HepG2 (cell line): ENCODE results near the gene DUSP21. TPM values are rescaled to one million over a fixed set of nuclear protein-coding genes. Genes with fewer than 3 reads are reported as not detected.

Experiments
- AGO2 ChIP-seq: fragments of 200-400 bp; formaldehyde crosslinking; optimal IDR thresholded peaks from 2 replicates; pipeline ENCODE3; 2017; ENCODE audit warnings: mild to moderate bottlenecking, low read depth, low read length, moderate library complexity
- BHLHE40 ChIP-seq: IDR thresholded peaks from 2 replicates; pipeline ENCODE4 v1.6.1; 2011; ENCODE audit warnings: low read length, improper control_type of control experiment
- CAMTA2 ChIP-seq: sonication (generic); formaldehyde crosslinking; IDR thresholded peaks from 2 replicates; pipeline ENCODE4 v1.4.0; 2020; ENCODE audit warnings: mild to moderate bottlenecking, missing genetic modification reagents, borderline replicate concordance
- FOXK1 ChIP-seq: sonication (generic); formaldehyde crosslinking; IDR thresholded peaks from 2 replicates; pipeline ENCODE4 v1.4.0; 2020; ENCODE audit warnings: low read depth, missing genetic modification reagents, borderline replicate concordance
- FOXK2 ChIP-seq: fragments of 450-650 bp; IDR thresholded peaks from 2 replicates; pipeline ENCODE4 v1.6.1; 2016
- HNRNPLL ChIP-seq: fragments of 200-400 bp; formaldehyde crosslinking; IDR thresholded peaks from 2 replicates; pipeline ENCODE4 v1.6.1; 2017; ENCODE audit warnings: mild to moderate bottlenecking, low read depth, low read length; ENCODE audit not compliant: poor library complexity, severe bottlenecking
- KDM4B ChIP-seq: sonication (generic); formaldehyde crosslinking; IDR thresholded peaks from 2 replicates; pipeline ENCODE4 v1.4.0; 2020; ENCODE audit warnings: missing genetic modification reagents
- LCORL ChIP-seq, 2 experiments: fragments of 450-650 bp in 1 of 2; sonication (generic) in 1 of 2; formaldehyde crosslinking in 1 of 2; IDR thresholded peaks; 2 replicates each; pipeline versions ENCODE4 v1.5.0 to v1.6.1; 2017 to 2020; ENCODE audit warnings: antibody characterized with exemption in 1 of 2, missing genetic modification reagents in 1 of 2
- RBFOX2 ChIP-seq: fragments of 200-400 bp; formaldehyde crosslinking; IDR thresholded peaks from 2 replicates; pipeline ENCODE4 v1.6.1; 2017; ENCODE audit warnings: low read depth, mild to moderate bottlenecking, low read length
- RBM22 ChIP-seq: fragments of 200-400 bp; formaldehyde crosslinking; optimal IDR thresholded peaks from 2 replicates; pipeline ENCODE3; 2017; ENCODE audit warnings: mild to moderate bottlenecking, low read length, moderate library complexity
- RCOR2 ChIP-seq: IDR thresholded peaks from 2 replicates; pipeline ENCODE4 v1.6.1; 2016; ENCODE audit warnings: missing biosample characterization, missing genetic modification reagents
- ZBTB7B ChIP-seq: sonication (generic); formaldehyde crosslinking; IDR thresholded peaks from 2 replicates; pipeline ENCODE4 v1.4.0; 2020; ENCODE audit warnings: missing genetic modification reagents
- ZFX ChIP-seq: sonication (generic); formaldehyde crosslinking; IDR thresholded peaks from 2 replicates; pipeline ENCODE4 v1.4.0; 2020; ENCODE audit warnings: mild to moderate bottlenecking, low read depth, missing genetic modification reagents, moderate library complexity
- ZNF446 ChIP-seq: sonication (generic); formaldehyde crosslinking; IDR thresholded peaks from 2 replicates; pipeline ENCODE4 v1.5.0; 2020; ENCODE audit warnings: mild to moderate bottlenecking, missing genetic modification reagents
- polyA plus RNA-seq, 8 experiments: library from polyadenylated mRNA; depleted of rRNA in 3 of 8; stranded (reverse) in 7 of 8; unstranded in 1 of 8; fragments of >200 nt; fragmentation: Illumina TruSeq in 4 of 8; extraction: Trizol in 4 of 8; gene quantifications; 2 replicates each; pipeline versions ENCODE4 v1.2.1 to v1.2.3, GENCODE V29; 2011 to 2016; ENCODE audit warnings: low read depth in 4 of 8, missing spikeins in 1 of 8, mixed read lengths in 1 of 8; ENCODE audit not compliant: insufficient read depth in 1 of 8
- total RNA-seq, 5 experiments: library from RNA; depleted of rRNA; stranded (reverse); fragments of >200 nt; fragmentation: Illumina TruSeq; extraction: Trizol; gene quantifications; 2 replicates each; pipeline ENCODE4 v1.2.3, GENCODE V29; 2016; ENCODE audit warnings: low read depth in 1 of 5
- TF ChIP-seq, protein P1 (sequence below), 2 experiments: fragments of 450-650 bp in 1 of 2; sonication (generic) in 1 of 2; formaldehyde crosslinking in 1 of 2; IDR thresholded peaks; 2 replicates each; pipeline versions ENCODE4 v1.6.1 to v1.8.0; 2016 to 2022; ENCODE audit warnings: antibody characterized with exemption in 1 of 2, mild to moderate bottlenecking in 1 of 2, missing genetic modification reagents in 1 of 2
- TF ChIP-seq, protein P2 (sequence below): sonication (generic); formaldehyde crosslinking; IDR thresholded peaks from 2 replicates; pipeline ENCODE4 v1.5.1; 2020; ENCODE audit warnings: mild to moderate bottlenecking, missing genetic modification reagents, moderate library complexity

Gene DUSP21
- total and polyA plus RNA-seq, 2 of the 13 experiments (the other 11 are each of a cell fraction or from before 2014, with no cell fraction given), result not detected

DNA sequence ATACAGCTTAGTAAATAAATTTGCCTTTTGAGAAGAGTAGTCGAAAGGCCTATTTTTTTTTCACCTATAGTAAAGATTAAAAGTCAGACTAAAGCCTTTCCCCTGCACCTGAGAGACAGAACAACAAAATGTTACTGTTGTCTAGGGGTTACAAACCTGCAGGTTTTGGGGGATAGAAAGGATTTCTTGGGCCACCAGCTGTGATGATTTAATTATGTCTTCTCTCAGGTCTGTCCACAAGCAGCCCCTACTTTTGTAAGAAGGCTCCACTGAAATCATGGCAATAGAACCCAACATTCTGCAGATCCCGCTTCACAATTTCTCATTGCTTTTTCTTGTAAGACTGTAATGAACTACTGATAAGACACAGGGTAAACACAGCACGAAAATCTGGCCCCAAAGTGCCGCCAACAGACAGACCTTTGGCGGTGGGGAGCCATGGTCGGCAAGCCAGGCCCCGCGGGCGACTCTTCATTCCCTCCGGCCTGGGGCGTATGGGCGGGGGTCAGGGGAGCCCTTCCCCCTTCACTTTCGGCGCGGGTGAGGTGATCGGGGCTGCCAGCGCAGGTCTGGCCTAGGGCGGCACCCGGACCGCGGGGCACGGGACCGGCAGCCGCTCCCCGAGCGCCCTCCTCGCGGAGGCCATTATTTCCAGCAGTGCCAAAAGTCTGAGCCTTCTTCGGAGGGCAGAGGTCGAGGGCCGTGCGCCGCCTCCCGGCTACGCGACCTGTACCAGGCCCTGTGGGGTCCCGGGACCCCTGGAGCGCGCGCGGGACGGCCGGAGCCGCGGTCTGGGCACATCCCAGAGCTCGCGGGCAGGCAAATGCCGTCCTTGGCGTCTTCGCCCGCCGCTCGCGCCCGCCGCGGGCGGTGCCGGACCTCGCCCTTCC lies 28.4 kb downstream of the DUSP21 start (continued):
- TF ChIP-seq CAMTA2 (CRISPR knock-in tag) (no peak), RBM22 (no peak), RCOR2 (CRISPR knock-in tag) (no peak), FOXK1 (CRISPR knock-in tag) (no peak), FOXK2 (no peak), RBFOX2 (peak; percentile 81), KDM4B (CRISPR knock-in tag) (no peak), ZBTB7B (CRISPR knock-in tag) (no peak), BHLHE40 (no peak), ZNF446 (CRISPR knock-in tag) (no peak), HNRNPLL (peak; percentile 21), LCORL (IDR thresholded peaks at IDR 0.05) (no peak), LCORL (CRISPR knock-in tag; IDR thresholded peaks at IDR 0.05) (0 out of 2 replicates have a peak, but pooled peaks have one; percentile 66), ZFX (peak; percentile 74), AGO2 (peak; percentile 65)
- TF ChIP-seq, protein P1, sequence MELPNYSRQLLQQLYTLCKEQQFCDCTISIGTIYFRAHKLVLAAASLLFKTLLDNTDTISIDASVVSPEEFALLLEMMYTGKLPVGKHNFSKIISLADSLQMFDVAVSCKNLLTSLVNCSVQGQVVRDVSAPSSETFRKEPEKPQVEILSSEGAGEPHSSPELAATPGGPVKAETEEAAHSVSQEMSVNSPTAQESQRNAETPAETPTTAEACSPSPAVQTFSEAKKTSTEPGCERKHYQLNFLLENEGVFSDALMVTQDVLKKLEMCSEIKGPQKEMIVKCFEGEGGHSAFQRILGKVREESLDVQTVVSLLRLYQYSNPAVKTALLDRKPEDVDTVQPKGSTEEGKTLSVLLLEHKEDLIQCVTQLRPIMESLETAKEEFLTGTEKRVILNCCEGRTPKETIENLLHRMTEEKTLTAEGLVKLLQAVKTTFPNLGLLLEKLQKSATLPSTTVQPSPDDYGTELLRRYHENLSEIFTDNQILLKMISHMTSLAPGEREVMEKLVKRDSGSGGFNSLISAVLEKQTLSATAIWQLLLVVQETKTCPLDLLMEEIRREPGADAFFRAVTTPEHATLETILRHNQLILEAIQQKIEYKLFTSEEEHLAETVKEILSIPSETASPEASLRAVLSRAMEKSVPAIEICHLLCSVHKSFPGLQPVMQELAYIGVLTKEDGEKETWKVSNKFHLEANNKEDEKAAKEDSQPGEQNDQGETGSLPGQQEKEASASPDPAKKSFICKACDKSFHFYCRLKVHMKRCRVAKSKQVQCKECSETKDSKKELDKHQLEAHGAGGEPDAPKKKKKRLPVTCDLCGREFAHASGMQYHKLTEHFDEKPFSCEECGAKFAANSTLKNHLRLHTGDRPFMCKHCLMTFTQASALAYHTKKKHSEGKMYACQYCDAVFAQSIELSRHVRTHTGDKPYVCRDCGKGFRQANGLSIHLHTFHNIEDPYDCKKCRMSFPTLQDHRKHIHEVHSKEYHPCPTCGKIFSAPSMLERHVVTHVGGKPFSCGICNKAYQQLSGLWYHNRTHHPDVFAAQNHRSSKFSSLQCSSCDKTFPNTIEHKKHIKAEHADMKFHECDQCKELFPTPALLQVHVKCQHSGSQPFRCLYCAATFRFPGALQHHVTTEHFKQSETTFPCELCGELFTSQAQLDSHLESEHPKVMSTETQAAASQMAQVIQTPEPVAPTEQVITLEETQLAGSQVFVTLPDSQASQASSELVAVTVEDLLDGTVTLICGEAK (IDR thresholded peaks at IDR 0.05), result no peak
- TF ChIP-seq, protein P1 (CRISPR knock-in tag; IDR thresholded peaks at IDR 0.05), result no peak
- TF ChIP-seq, protein P2, sequence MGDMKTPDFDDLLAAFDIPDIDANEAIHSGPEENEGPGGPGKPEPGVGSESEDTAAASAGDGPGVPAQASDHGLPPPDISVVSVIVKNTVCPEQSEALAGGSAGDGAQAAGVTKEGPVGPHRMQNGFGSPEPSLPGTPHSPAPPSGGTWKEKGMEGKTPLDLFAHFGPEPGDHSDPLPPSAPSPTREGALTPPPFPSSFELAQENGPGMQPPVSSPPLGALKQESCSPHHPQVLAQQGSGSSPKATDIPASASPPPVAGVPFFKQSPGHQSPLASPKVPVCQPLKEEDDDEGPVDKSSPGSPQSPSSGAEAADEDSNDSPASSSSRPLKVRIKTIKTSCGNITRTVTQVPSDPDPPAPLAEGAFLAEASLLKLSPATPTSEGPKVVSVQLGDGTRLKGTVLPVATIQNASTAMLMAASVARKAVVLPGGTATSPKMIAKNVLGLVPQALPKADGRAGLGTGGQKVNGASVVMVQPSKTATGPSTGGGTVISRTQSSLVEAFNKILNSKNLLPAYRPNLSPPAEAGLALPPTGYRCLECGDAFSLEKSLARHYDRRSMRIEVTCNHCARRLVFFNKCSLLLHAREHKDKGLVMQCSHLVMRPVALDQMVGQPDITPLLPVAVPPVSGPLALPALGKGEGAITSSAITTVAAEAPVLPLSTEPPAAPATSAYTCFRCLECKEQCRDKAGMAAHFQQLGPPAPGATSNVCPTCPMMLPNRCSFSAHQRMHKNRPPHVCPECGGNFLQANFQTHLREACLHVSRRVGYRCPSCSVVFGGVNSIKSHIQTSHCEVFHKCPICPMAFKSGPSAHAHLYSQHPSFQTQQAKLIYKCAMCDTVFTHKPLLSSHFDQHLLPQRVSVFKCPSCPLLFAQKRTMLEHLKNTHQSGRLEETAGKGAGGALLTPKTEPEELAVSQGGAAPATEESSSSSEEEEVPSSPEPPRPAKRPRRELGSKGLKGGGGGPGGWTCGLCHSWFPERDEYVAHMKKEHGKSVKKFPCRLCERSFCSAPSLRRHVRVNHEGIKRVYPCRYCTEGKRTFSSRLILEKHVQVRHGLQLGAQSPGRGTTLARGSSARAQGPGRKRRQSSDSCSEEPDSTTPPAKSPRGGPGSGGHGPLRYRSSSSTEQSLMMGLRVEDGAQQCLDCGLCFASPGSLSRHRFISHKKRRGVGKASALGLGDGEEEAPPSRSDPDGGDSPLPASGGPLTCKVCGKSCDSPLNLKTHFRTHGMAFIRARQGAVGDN (CRISPR knock-in tag), result peak; percentile 55
